HG03521 (cell line): ENCODE results near the gene GALR3.

Experiments used
- ATAC-seq: cut with Tn5 transposase; IDR thresholded peaks from one replicate; pipeline ENCODE4 v1.9.1; 2021; ENCODE audit warnings: mild to moderate bottlenecking, moderate library complexity; ENCODE audit not compliant: unreplicated experiment

GALR3 gene

GRCh38 chr22:37802310-37803194 lies 20.6 kb upstream of the GALR3 start:
- ATAC-seq = no peak

GRCh38 chr22:37803195-37803638 lies 20.0 kb upstream of the GALR3 start:
- no peak for ATAC-seq

- no peak for ATAC-seq
Observed at GRCh38 chr22:37803639-37804351, 19.4 kb upstream of the GALR3 start.

GRCh38 chr22:37804352-37804880 lies 18.8 kb upstream of the GALR3 start:
- ATAC-seq = no peak

- no peak for ATAC-seq
Observed at GRCh38 chr22:37804881-37805809, 18.0 kb upstream of the GALR3 start.

GRCh38 chr22:37805810-37806277 lies 17.3 kb upstream of the GALR3 start:
- ATAC-seq = no peak

- no peak for ATAC-seq
Observed at GRCh38 chr22:37806409-37807333, 16.5 kb upstream of the GALR3 start.

- peak; percentile 82 for ATAC-seq
Observed at GRCh38 chr22:37807410-37808293, 15.5 kb upstream of the GALR3 start, which contains the start of gene GCAT. GCAT (plus strand) TSS chr22:37807934; CDS start chr22:37807968, 34 bp downstream.

GRCh38 chr22:37808294-37808657 lies 14.9 kb upstream of the GALR3 start:
- no peak for ATAC-seq

GRCh38 chr22:37809672-37810333 lies 13.4 kb upstream of the GALR3 start:
- ATAC-seq = no peak

- no peak for ATAC-seq
Observed at GRCh38 chr22:37811867-37812266, 11.3 kb upstream of the GALR3 start.

GRCh38 chr22:37812869-37813678 lies 10.1 kb upstream of the GALR3 start:
- no peak for ATAC-seq

- no peak for ATAC-seq
Observed at GRCh38 chr22:37815593-37815992, 7.6 kb upstream of the GALR3 start.

GRCh38 chr22:37816543-37817180 lies 6.5 kb upstream of the GALR3 start:
- ATAC-seq = no peak

GRCh38 chr22:37817705-37818408 lies 5.3 kb upstream of the GALR3 start:
- ATAC-seq = no peak
